Neuronal stem cell (in vitro differentiated cells): ENCODE measurements around the gene EGLN3.
"Not testable (repeated sequence)": the region's sequence is repeated elsewhere in the genome, so short reads cannot be mapped to it uniquely, and the experiment has no call there.

ENCODE experiments used
- DNase-seq: peaks from one replicate; pipeline ENCODE4 v3.0.0-alpha.2; 2013; ENCODE audit warnings: low spot score
- H2AFZ ChIP-seq: one replicate; pipeline ENCODE4 v1.6.1; 2013; ENCODE audit warnings: mild to moderate bottlenecking, low read length, inconsistent platforms
- H2AK5ac ChIP-seq: 2 replicates; pipeline ENCODE4 v1.6.1; 2013; ENCODE audit warnings: low read depth, mild to moderate bottlenecking, inconsistent platforms, low read length, moderate library complexity, mixed read lengths
- H2BK120ac ChIP-seq: 2 replicates; pipeline ENCODE4 v1.6.1; 2013; ENCODE audit warnings: low read depth, mild to moderate bottlenecking, inconsistent platforms, low read length, moderate library complexity, mixed read lengths
- H2BK12ac ChIP-seq: one replicate; pipeline ENCODE4 v1.6.1; 2013; ENCODE audit warnings: low read length, inconsistent platforms
- H2BK15ac ChIP-seq: 2 replicates; pipeline ENCODE4 v1.6.1; 2013; ENCODE audit warnings: mild to moderate bottlenecking, low read length, inconsistent platforms, mixed read lengths
- H2BK5ac ChIP-seq: one replicate; pipeline ENCODE4 v1.6.1; 2013; ENCODE audit warnings: inconsistent platforms, mild to moderate bottlenecking, low read length, moderate library complexity
- H3K14ac ChIP-seq: one replicate; pipeline ENCODE4 v1.6.1; 2013; ENCODE audit warnings: low read length, inconsistent platforms
- H3K18ac ChIP-seq: 2 replicates; pipeline ENCODE4 v1.6.1; 2013; ENCODE audit warnings: low read length, inconsistent platforms
- H3K23ac ChIP-seq: 2 replicates; pipeline ENCODE4 v1.6.1; 2013; ENCODE audit warnings: low read depth, mild to moderate bottlenecking, mixed read lengths, low read length, inconsistent platforms; ENCODE audit not compliant: poor library complexity
- H3K27ac ChIP-seq: replicated peaks from 3 replicates; pipeline ENCODE4 v1.5.1; 2013; ENCODE audit warnings: low read length, inconsistent platforms
- H3K27me3 ChIP-seq, 3 experiments: 2 replicates each; pipeline ENCODE4 v1.6.1; 2013; ENCODE audit warnings: low read length in 3 of 3, mild to moderate bottlenecking in 2 of 3, inconsistent platforms in 1 of 3, low read depth in 1 of 3, mixed read lengths in 1 of 3, moderate library complexity in 1 of 3; ENCODE audit not compliant: control insufficient read depth in 3 of 3, insufficient read depth in 3 of 3
- H3K36me3 ChIP-seq, 2 donors: replicated peaks in 1 of 2; 2 replicates each; pipeline ENCODE4 v1.6.1; 2013; ENCODE audit warnings: low read length in 2 of 2; ENCODE audit not compliant: control insufficient read depth in 2 of 2, insufficient read depth in 2 of 2
- H3K4ac ChIP-seq: 2 replicates; pipeline ENCODE4 v1.6.1; 2013; ENCODE audit warnings: inconsistent platforms, mild to moderate bottlenecking, low read length, moderate library complexity
- H3K4me1 ChIP-seq, 2 donors: 1 replicate in 1 of 2; 2 replicates in 1 of 2; pipeline ENCODE4 v1.6.1; 2013; ENCODE audit warnings: low read length in 2 of 2, low read depth in 1 of 2; ENCODE audit not compliant: control insufficient read depth in 2 of 2, insufficient read depth in 1 of 2
- H3K4me2 ChIP-seq: one replicate; pipeline ENCODE4 v1.6.1; 2013; ENCODE audit warnings: mild to moderate bottlenecking, low read length, inconsistent platforms; ENCODE audit not compliant: insufficient read depth, poor library complexity, severe bottlenecking
- H3K4me3 ChIP-seq, 2 donors: 2 replicates each; pipeline ENCODE4 v1.5.1; 2013; ENCODE audit warnings: low read length in 2 of 2, mild to moderate bottlenecking in 2 of 2, inconsistent platforms in 1 of 2, moderate library complexity in 1 of 2
- H3K79me1 ChIP-seq: one replicate; pipeline ENCODE4 v1.6.1; 2013; ENCODE audit warnings: low read depth, mild to moderate bottlenecking, inconsistent platforms, low read length, moderate library complexity
- H3K9ac ChIP-seq: one replicate; pipeline ENCODE4 v1.6.1; 2013; ENCODE audit warnings: mild to moderate bottlenecking, low read depth, low read length, inconsistent platforms; ENCODE audit not compliant: poor library complexity
- H3K9me3 ChIP-seq, 2 donors: replicated peaks in 1 of 2; 2 replicates each; pipeline versions ENCODE3 to v1.6.1; 2013; ENCODE audit warnings: low read length in 2 of 2, mild to moderate bottlenecking in 2 of 2, inconsistent platforms in 1 of 2, low read depth in 1 of 2, mixed read lengths in 1 of 2, moderate library complexity in 1 of 2; ENCODE audit not compliant: control insufficient read depth in 2 of 2, insufficient read depth in 1 of 2
- H4K8ac ChIP-seq: one replicate; pipeline ENCODE4 v1.6.1; 2013; ENCODE audit warnings: low read depth, mild to moderate bottlenecking, inconsistent platforms, low read length, moderate library complexity
- H4K91ac ChIP-seq: one replicate; pipeline ENCODE4 v1.6.1; 2013; ENCODE audit warnings: low read length, low read depth, mild to moderate bottlenecking, inconsistent platforms; ENCODE audit not compliant: poor library complexity
- WGBS, 2 donors: extraction: QIAGEN DNeasy Blood & Tissue Kit; methylation state at CpG; one replicate each; pipeline ENCODE4 v1.1.7; 2013; ENCODE audit warnings: missing lambda C conversion rate in 2 of 2, mixed read lengths in 1 of 2; ENCODE audit not compliant: insufficient read length in 2 of 2, insufficient replicate concordance in 1 of 2; ENCODE audit errors: extremely low coverage in 2 of 2; 5-methylcytosine and 5-hydroxymethylcytosine counted together

EGLN3 gene

DNA sequence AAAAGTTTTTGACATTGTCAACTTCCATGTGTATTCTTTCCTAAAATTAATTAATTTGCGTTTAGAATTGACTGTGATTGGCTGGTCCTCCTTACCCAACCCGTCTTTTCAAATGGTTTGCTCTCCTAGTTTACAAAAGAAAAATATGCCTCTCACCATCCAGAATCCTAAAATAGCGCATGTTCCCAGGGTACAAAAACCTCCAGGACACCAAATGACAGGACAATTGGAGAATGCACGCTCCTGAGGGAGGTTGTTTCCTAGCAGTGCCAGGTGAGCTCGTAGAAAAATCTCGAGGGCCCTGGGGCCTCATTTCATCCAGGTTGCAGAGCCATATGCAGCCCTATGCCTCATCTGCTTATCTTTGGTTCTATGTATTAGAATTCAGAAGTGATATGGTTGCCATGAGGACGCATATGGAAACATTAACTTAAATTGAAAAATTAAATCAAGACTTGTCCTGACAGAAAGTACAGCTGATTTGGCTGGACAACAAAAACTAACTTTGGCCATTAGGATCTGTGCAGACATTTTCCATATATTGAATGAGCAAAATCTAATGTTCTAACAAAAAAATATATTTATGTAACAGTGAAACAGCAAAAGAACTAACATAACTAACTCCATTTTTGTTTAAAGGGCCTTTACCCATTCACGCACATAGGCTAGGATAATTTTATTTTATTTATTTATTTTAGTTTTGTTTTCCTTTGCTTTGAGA is 28.2 kb upstream of the EGLN3 start:
- Histone ChIP-seq H4K8ac (no peak overlapping the region), H3K4me3 (no peak overlapping the region), H3K27ac (no peak overlapping the region), H3K14ac (no peak overlapping the region), H3K9ac (no peak overlapping the region), H3K18ac (no peak overlapping the region), H4K91ac (no peak overlapping the region), H2AFZ (no peak overlapping the region), H2BK12ac (no peak overlapping the region), H3K23ac (no peak overlapping the region), H3K9me3 (no peaks in the 10 kb centered on the region), H3K4me1 (no peaks in the 10 kb centered on the region), H3K79me1 (no peaks in the 10 kb centered on the region), H2BK5ac (no peak overlapping the region), H2BK15ac (no peak overlapping the region), H2BK120ac (no peak overlapping the region), H3K4ac (no peak overlapping the region), H3K36me3 (no peaks in the 10 kb centered on the region), H2AK5ac (no peak overlapping the region), H3K27me3 (no peaks in the 10 kb centered on the region), H3K4me2 (no peak overlapping the region)
- no peak for DNase-seq
- WGBS, 2 donors: no CpG with 5 or more reads among the region's 8 CpGs

DNA sequence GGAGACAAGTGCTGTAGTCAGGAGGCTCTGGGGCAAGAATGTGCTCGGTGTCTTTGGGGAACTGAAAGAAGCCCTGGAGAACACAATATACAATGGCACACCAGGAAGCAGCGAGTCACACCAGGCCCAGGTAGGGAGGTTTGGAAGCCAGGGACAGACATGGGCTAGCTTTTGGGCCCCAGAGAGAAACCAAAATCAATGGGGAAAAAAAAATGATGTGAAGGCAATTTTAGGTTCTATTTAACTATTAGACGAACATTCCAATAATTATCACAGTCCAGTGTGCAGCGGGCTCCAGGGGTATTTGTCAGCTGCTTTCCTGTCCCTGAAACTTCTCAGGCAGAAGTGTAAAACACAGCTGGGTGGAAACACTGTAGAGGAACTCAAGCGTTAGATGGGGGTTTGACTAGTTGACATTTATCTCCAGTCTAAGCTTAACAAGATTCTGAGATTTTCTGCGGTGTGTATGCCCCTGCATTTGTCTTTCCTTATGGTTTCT is 21.8 kb upstream of the EGLN3 start:
- Histone ChIP-seq H3K9ac (no peak overlapping the region), H2BK120ac (no peak overlapping the region), H3K4me3 (no peak overlapping the region), H3K79me1 (no peaks in the 10 kb centered on the region), H2BK12ac (no peak overlapping the region), H3K27ac (no peak overlapping the region), H4K91ac (no peak overlapping the region), H2BK15ac (no peak overlapping the region), H3K4me1 (peaks cover 0 to 3% of the 10 kb centered on the region in 2 donors), H3K23ac (no peak overlapping the region), H3K36me3 (no peaks in the 10 kb centered on the region), H3K4ac (no peak overlapping the region), H2BK5ac (no peak overlapping the region), H3K18ac (no peak overlapping the region), H2AFZ (no peak overlapping the region), H4K8ac (no peak overlapping the region), H3K14ac (no peak overlapping the region), H2AK5ac (no peak overlapping the region), H3K4me2 (no peak overlapping the region), H3K27me3 (peaks cover 0 to 5% (median 0%) of the 10 kb centered on the region in 3 experiments), H3K9me3 (no peaks in the 10 kb centered on the region)
- DNase-seq: no peak
- no CpG with 5 or more reads among the region's 6 CpGs for WGBS, 2 donors

- H4K91ac ChIP-seq, H2AK5ac ChIP-seq, H3K4me2 ChIP-seq, H3K18ac ChIP-seq, H3K27ac ChIP-seq, H2BK12ac ChIP-seq, H3K9me3 ChIP-seq, H3K9ac ChIP-seq, H2AFZ ChIP-seq, H3K4me1 ChIP-seq, H4K8ac ChIP-seq, H2BK5ac ChIP-seq, H3K14ac ChIP-seq, H2BK15ac ChIP-seq, H3K79me1 ChIP-seq, H3K4ac ChIP-seq, DNase-seq, H3K4me3 ChIP-seq, H3K36me3 ChIP-seq, H2BK120ac ChIP-seq, H3K27me3 ChIP-seq, H3K23ac ChIP-seq: not testable (repeated sequence)
- no CpG with 5 or more reads among the region's 1 CpG for WGBS, 2 donors
These were observed 19.0 kb upstream of the EGLN3 start for GRCh38 chr14:33969846-33970245.

DNA sequence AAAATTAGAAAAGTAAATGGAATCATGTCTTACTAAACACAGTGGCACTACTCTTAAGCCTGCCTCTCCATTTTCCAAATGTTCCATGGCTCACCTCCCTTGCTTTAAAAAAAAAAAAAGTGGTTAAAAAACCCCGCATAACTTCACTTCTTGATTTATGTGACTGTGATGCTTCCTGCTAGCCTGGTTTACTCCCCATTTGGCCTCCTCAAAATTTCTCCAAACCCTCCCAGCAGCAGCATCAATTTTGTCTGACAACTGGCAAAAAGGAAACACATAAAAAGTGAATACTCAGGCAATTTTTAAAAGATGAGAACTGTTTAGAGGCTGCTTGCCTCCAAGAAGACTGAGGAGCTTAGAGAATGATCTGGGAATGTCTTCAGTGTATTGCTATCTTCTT is 17.8 kb upstream of the EGLN3 start:
- H3K36me3 ChIP-seq: no peaks in the 10 kb centered on the region
- H2BK15ac ChIP-seq: no peak overlapping the region
- H3K23ac ChIP-seq: no peak overlapping the region
- H3K4me3 ChIP-seq: no peak overlapping the region
- no peak overlapping the region for H4K91ac ChIP-seq
- H2BK120ac ChIP-seq: no peak overlapping the region
- no peak overlapping the region for H3K27ac ChIP-seq
- H3K4me2 ChIP-seq: no peak overlapping the region
- no peak overlapping the region for H2BK5ac ChIP-seq
- no peak overlapping the region for H3K9ac ChIP-seq
- peaks cover 0 to 18% of the 10 kb centered on the region in 2 donors for H3K4me1 ChIP-seq
- DNase-seq: no peak
- H3K14ac ChIP-seq: no peak overlapping the region
- no peaks in the 10 kb centered on the region for H3K9me3 ChIP-seq
- H3K4ac ChIP-seq: no peak overlapping the region
- no peak overlapping the region for H2AK5ac ChIP-seq
- H2BK12ac ChIP-seq: no peak overlapping the region
- no peaks in the 10 kb centered on the region for H3K79me1 ChIP-seq
- no CpG with 5 or more reads among the region's 1 CpG for WGBS, 2 donors
- H3K27me3 ChIP-seq: peaks cover 0 to 5% (median 0%) of the 10 kb centered on the region in 3 experiments
- no peak overlapping the region for H2AFZ ChIP-seq
- H3K18ac ChIP-seq: no peak overlapping the region
- H4K8ac ChIP-seq: no peak overlapping the region
